Stimulated activated CD4-positive, alpha-beta T cell treated with anti-CD3 and anti-CD28 coated beads, Interleukin-15, amount 100 ng/mL, for 48 hours (primary cell): ENCODE results near the gene BCL2A1.
"Not testable (repeated sequence)": the region's sequence is repeated elsewhere in the genome, so short reads cannot be mapped to it uniquely, and the experiment has no call there.

Source experiments
- DNase-seq, 2 donors: peaks; one replicate each; pipeline ENCODE4 v3.0.0-alpha.2; 2020; ENCODE audit warnings: low read depth in 2 of 2

The BCL2A1 gene

DNA sequence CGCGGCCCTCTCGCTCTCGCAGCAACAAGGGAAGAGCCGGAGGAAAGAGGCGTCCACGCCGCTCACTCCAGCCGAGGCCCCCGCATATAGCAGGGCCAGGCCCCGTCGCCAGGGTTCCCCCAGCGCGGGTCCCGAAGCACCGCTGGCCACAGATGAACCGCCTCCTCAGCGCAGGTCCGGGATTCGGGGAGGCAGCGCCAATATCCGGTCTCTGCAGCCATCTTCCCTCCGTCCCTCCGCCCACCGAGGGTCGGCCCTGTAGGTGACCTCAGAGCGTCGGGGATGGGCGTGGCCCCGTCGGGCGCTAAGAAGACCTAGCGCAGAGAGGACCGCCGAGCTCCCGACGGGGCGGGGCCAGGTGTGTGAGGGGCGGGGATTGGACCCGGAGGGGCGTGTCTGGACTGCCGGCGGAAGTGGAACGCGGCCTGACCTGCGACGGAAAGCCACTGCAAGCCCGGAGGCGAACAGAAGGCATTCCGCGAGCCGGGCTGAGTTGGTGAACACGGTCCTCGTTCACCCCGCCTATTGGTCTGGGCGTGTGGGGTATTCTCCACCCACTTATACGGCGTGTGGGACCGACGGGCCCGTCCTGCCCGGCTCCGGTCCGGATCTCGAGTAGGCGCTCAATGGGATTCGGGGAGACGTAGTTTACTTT lies 47.4 kb downstream of the BCL2A1 start:
- peak; percentile 97 to 98 for DNase-seq

DNA sequence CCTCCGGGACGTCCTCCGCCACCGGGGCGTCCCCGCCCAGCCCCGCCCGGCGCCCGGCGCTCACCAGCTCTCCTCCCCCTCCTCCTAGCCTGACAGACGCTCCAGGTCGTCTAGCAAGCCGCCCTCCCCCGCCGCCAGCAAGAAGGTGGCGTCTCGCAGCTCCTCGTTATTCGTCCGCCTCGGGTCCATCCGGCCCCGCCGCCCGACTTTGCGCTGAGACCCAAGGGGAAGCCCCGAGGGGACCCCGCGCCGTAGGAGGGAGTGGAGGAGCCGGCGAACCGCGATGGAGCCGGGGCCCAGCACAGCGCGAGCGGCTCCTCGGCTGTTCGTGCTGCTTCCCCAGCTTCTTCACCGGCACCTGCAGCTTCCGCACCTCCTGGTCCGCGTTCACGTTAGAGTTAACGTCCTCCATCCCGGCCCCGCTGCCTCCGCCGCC lies 47.9 kb downstream of the BCL2A1 start:
- peak; percentile 62 to 68 for DNase-seq

DNA sequence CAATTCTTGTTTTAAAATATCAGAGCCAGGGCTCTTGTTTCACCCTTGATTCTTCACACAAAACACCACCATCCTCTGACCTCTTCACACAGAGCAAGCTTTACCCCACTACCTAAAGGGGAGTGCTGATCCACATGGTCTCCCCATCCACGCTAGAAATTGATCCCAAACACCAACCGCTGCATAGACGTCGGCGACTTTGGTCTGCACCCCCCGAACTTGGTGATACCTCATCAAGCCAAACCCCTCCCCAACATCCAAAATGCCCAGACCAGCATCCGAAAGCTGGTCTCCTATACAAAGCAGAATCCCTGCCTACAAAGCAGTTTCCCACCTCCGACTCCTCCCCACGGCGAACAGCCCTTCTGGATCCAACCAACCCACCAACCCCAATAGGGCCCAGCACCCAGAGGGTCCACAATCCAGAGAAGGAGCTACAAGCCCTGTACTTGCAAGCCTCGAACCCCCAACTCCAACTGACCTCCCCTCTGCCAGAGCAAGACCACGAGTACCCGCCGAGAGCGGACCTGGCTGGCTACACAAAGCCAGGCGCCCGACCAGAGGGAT lies 48.4 kb downstream of the BCL2A1 start:
- DNase-seq: no peak

DNA sequence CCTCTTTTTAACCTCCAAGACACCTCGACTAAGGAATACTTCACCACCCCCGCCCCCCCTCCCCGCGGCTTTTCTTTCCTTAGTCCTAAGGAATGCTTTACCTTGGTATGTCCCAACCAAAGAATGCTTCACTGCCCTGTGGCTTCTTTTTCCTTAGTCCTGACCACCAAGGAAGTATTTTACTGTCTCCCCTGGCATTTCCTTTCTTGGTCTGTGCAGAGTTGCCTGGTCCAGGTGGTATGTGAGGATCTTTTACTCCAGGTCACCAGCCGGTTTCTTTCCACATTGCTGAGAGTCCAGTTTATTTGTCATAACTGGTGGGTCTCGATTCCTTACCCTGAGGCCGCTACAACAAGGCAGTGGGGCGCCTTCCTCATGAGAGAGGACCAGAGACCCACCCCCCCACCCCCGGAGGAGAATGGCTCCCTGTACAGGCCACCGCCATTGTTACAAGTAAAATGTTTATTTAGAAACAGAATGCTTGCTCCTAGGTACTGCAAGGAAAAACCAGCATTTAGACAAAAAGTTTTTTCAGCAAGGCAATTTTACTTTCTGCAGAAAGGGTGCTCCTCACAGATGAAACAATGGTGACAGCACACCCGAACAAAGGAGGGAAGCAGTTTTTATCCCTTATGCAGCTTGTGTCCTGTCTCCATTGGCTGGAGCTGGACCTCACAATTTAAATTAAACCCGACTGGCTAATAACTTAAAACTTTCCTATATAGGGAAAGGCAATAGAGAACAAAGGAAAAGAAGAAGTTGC lies 51.1 kb downstream of the BCL2A1 start:
- no peak for DNase-seq

DNA sequence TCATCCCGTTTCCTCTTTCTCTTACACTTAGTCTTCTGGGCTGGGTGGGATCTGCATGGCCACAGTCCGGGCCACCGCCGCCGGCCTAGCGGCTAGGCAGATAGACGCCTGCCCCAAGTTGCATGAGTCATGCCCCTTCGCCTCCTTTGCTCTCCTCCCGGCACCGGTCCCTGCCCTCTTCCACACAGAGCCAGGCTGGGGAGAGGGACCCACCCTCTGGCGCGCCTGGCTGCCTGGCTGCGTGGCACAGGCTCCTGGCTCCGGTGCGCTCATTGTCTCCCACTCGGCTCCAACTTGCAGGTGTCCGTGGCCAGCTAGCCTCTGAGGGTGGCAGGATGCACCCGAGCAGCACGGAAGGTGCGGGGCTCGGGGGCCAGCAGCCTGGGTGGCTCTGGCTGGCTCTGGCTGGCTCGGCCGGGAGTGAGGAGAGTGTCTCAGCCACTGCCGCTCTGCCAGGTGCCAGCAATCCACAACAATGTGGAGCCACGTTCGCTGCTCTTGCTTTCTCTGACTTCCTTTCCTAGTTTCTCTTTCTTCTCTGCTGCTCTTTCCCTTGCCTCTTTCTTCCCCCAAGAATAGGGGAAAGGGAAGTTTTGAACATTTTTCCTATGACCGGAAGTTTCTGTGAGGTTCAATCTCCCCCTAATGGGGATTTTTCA lies 51.8 kb downstream of the BCL2A1 start:
- DNase-seq: no peak

DNA sequence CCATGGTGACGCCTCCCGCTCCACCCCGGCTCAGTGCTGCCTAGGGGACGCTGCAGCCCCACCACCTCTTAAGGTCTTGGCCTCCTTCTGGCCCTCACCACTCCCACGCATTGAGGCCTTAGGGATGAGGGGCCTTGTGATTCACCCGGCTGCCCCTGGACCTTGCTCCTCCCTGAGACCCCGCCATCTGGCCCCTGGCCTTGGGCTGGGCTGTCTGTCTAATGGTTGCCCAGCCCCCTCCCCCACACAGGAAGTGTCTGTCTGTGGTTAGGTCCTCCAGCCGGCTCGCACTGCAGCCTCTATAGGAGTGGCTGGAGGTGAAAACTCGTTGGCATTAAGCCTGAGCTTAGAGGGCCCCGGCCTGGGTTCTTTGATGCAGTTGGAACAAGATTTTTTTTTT lies 52.7 kb downstream of the BCL2A1 start:
- DNase-seq: no peak

DNA sequence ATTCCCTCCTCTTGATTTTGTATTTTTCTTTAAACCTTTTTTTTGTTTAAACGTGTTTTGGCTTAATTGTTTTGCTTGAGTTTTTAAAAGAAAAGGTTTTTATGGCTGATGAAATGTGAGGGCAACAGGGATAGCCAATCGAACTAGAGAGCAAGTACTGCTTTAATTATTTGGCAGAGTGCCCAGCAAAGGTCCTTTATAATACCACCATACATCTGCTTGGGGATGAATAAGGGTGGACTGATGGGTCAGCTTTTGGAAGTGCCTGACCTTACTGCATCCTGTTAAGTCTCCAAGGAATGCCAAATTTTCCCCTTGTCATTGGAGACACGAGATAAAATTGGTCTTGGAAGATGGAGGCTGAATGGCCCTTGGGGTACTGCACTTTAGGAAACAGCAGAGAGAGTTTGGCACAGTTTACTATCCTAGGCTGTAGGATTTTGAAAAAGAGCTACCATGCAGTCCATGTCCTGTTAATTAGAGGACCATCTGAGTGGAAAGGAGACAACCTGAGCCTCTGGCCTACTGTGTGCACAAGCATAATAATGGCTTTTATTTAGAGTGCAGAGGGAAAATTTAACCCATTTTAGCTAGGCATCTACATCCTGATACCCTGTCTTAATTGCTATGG lies 54.4 kb downstream of the BCL2A1 start:
- DNase-seq: no peak

DNA sequence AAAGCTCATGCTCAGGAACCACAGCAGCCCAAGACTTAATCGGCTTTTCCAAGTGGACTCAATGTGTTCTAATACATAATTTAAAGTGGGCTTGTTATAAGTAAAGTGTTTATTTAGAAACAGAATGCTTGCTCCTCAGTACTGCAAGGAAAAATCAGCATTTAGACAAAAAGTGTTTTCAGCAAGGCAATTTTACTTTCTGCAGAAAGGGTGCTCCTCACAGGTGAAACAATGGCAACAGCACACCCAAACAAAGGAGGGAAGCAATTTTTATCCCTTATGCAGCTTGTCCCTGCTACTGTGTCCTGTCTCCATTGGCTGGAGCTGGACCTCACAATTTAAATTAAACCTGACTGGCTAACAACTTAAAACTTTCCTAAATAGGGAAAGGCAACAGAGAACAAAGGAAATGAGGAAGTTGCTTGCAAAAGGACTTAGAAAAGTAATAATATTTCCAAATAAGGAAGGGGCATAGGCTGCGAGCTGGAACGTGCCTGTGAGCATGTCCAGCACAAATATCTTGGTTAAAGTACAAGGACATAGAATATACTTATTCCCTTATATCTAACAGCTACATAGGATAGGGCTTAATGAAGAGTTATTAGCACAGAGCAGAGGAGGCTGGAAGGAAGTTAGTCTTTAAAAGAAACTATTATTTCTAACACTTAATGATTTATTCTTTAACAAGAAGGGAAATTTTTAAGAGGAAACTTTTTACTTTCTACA lies 55.1 kb downstream of the BCL2A1 start:
- DNase-seq: not testable (repeated sequence)

DNA sequence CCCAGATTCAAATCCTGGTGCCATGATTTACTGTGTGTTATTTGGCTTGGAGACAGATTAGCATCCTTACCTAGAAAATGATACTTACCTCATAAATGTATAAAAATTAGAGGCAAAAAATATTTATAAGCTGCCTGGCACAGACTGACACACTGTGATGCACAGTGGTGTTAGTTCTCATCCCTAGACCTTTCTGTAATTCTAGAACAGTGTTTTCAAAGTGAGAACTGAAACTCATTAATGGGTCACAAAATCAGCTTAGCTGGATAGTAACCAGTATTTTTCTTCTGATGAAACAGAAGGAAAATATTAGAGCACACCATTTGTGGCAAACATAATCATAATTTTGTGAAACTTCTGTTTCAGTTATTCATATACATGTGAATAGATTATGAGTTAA lies 56.3 kb downstream of the BCL2A1 start:
- DNase-seq: no peak
